B cell (primary cell): ENCODE results near the gene TPP2. TPM values are rescaled to one million over a fixed set of nuclear protein-coding genes. Genes with fewer than 3 reads are reported as not detected.
A peak's percentile ranks its signal among the peaks of the same experiment; 100 is the strongest.

Experiments
- ATAC-seq: fragments of 200-7000 bp; cut with Tn5 transposase; one replicate; pipeline ENCODE4 v1.10.0; 2021; ENCODE audit warnings: low read depth, mild to moderate bottlenecking, moderate number of reproducible peaks, moderate library complexity
- CTCF ChIA-PET: fragments of 350-600 bp; sonication (Branson Sonifier 250); formaldehyde crosslinking; loops from one replicate; lab custom pipeline; 2021; ENCODE audit warnings: antibody characterized with exemption, inconsistent platforms; lab: Charles Lee
- POLR2A ChIA-PET: fragments of 350-600 bp; sonication (Branson Sonifier 250); formaldehyde crosslinking; loops from one replicate; lab custom pipeline; 2021; ENCODE audit warnings: antibody characterized with exemption; lab: Charles Lee
- DNase-seq: peaks from one replicate; pipeline ENCODE4 v3.0.0; 2013
- H2AFZ ChIP-seq: 2 replicates; pipeline ENCODE4 v1.6.1; 2012; ENCODE audit warnings: mild to moderate bottlenecking, low read depth, low read length; ENCODE audit not compliant: insufficient read depth, poor library complexity, severe bottlenecking
- H3K27ac ChIP-seq, 2 donors: 1 replicate in 1 of 2; 2 replicates in 1 of 2; pipeline ENCODE4 v1.5.1; 2012 to 2013; ENCODE audit warnings: low read length in 2 of 2, mild to moderate bottlenecking in 2 of 2, moderate library complexity in 1 of 2
- H3K27me3 ChIP-seq, 4 experiments: fragments of 200-600 bp in 1 of 4; sonication (generic) in 1 of 4; replicated peaks in 1 of 4; 1 replicate in 2 of 4; 2 replicates in 2 of 4; pipeline versions ENCODE4 v1.6.1 to v1.7.0; 2013 to 2016; ENCODE audit warnings: low read length in 3 of 4, mild to moderate bottlenecking in 2 of 4, mixed read lengths in 1 of 4, moderate library complexity in 1 of 4; ENCODE audit not compliant: insufficient read depth in 4 of 4, control insufficient read depth in 3 of 4; ENCODE audit errors: control extremely low read depth in 1 of 4
- H3K36me3 ChIP-seq, 2 experiments: replicated peaks in 1 of 2; 1 replicate in 1 of 2; 2 replicates in 1 of 2; pipeline versions ENCODE4 v1.6.1 to v1.7.1; 2013; ENCODE audit warnings: low read length in 1 of 2; ENCODE audit not compliant: insufficient read depth in 2 of 2, control insufficient read depth in 1 of 2; ENCODE audit errors: control extremely low read depth in 1 of 2, extremely low read depth in 1 of 2
- H3K4me1 ChIP-seq, 2 donors: fragments of 200-600 bp in 1 of 2; sonication (generic) in 1 of 2; 1 replicate in 1 of 2; 2 replicates in 1 of 2; pipeline versions ENCODE4 v1.5.1 to v1.6.1; 2013 to 2017; ENCODE audit warnings: low read length in 2 of 2; ENCODE audit not compliant: control insufficient read depth in 2 of 2, insufficient read depth in 2 of 2
- H3K4me2 ChIP-seq: replicated peaks from 2 replicates; pipeline ENCODE3; 2012; ENCODE audit warnings: mild to moderate bottlenecking, low read depth, low read length; ENCODE audit not compliant: poor library complexity, severe bottlenecking
- H3K4me3 ChIP-seq, 5 experiments: fragments of 200-600 bp in 1 of 5; sonication (generic) in 1 of 5; 1 replicate in 3 of 5; 2 replicates in 2 of 5; pipeline versions ENCODE4 v1.5.1 to v1.7.0; 2011 to 2016; ENCODE audit warnings: low read length in 4 of 5, mild to moderate bottlenecking in 4 of 5, low read depth in 2 of 5, control low read depth in 1 of 5, moderate library complexity in 1 of 5; ENCODE audit not compliant: insufficient read depth in 1 of 5; ENCODE audit errors: control extremely low read depth in 1 of 5, extremely low read depth in 1 of 5
- H3K79me2 ChIP-seq: fragments of 200-600 bp; sonication (generic); one replicate; pipeline ENCODE4 v1.6.0; 2016; ENCODE audit warnings: low read length; ENCODE audit not compliant: control insufficient read depth, insufficient read depth
- H3K9ac ChIP-seq: fragments of 200-600 bp; sonication (generic); 2 replicates; pipeline ENCODE4 v1.6.1; 2017; ENCODE audit warnings: mild to moderate bottlenecking, low read length, moderate library complexity
- H3K9me3 ChIP-seq, 3 donors: one replicate each; pipeline versions ENCODE4 v1.6.1 to v1.7.1; 2013; ENCODE audit warnings: low read length in 2 of 3; ENCODE audit not compliant: control insufficient read depth in 2 of 3, insufficient read depth in 1 of 3; ENCODE audit errors: control extremely low read depth in 1 of 3
- H4K20me1 ChIP-seq: 2 replicates; pipeline ENCODE4 v1.6.0; 2012; ENCODE audit warnings: mild to moderate bottlenecking, low read length; ENCODE audit not compliant: insufficient read depth, control insufficient read depth, poor library complexity, severe bottlenecking
- H3K27ac Mint-ChIP-seq: one replicate; pipeline ENCODE4 v1.8.0; 2021; ENCODE audit warnings: mixed read lengths
- H3K27me3 Mint-ChIP-seq: one replicate; pipeline ENCODE4 v1.8.0; 2021; ENCODE audit warnings: mixed read lengths
- H3K4me1 Mint-ChIP-seq: one replicate; pipeline ENCODE4 v1.8.0; 2021; ENCODE audit warnings: mixed read lengths
- H3K4me3 Mint-ChIP-seq: one replicate; pipeline ENCODE4 v1.8.0; 2021; ENCODE audit warnings: mixed read lengths
- H3K9me3 Mint-ChIP-seq: one replicate; pipeline ENCODE4 v1.8.0; 2022; ENCODE audit warnings: mixed read lengths; ENCODE audit not compliant: insufficient read depth
- EZH2 ChIP-seq: IDR thresholded peaks from 2 replicates; pipeline ENCODE4 v1.6.1; 2012; ENCODE audit warnings: borderline replicate concordance, low read depth, mild to moderate bottlenecking, moderate library complexity, low read length; ENCODE audit not compliant: insufficient read depth, poor library complexity, severe bottlenecking
- WGBS: methylation state at CpG from one replicate; pipeline ENCODE4 v1.1.5; 2013; ENCODE audit warnings: missing lambda C conversion rate; ENCODE audit not compliant: insufficient coverage; 5-methylcytosine and 5-hydroxymethylcytosine counted together
- intact Hi-C: fragments of 100-400 bp; cut with micrococcal nuclease; formaldehyde crosslinking; loops from one replicate; pipeline ENCODE4 v1.10.0; 2022
- polyA minus RNA-seq: library from RNA; depleted of rRNA, polyadenylated mRNA; stranded (reverse); fragments of >200 nt; gene quantifications from 2 replicates; pipeline ENCODE4 v1.2.3, GENCODE V29; 2012
- polyA plus RNA-seq: library from polyadenylated mRNA; depleted of rRNA; stranded (reverse); fragments of >200 nt; gene quantifications from 2 replicates; pipeline ENCODE4 v1.2.3, GENCODE V29; 2012
- total RNA-seq, 2 donors: library from RNA; stranded (reverse); fragments of 120-200 nt in 1 of 2; gene quantifications; 1 replicate in 1 of 2; 2 replicates in 1 of 2; pipeline versions ENCODE4 v1.2.3 to v1.2.4, GENCODE V29; 2013 to 2022
- TF ChIP-seq, protein P1 (sequence below): fragments of 200-600 bp; IDR thresholded peaks from one replicate; pipeline ENCODE4 v1.8.0; 2022; ENCODE audit warnings: antibody characterized with exemption, mild to moderate bottlenecking

TPP2 gene
- total RNA-seq (51.1 and 56.6 TPM in 2 replicates), polyA plus RNA-seq (22.1 and 34.2 TPM in 2 replicates), polyA minus RNA-seq (13.3 and 17.6 TPM in 2 replicates)
- 53.9 TPM for total RNA-seq (2013)

DNA sequence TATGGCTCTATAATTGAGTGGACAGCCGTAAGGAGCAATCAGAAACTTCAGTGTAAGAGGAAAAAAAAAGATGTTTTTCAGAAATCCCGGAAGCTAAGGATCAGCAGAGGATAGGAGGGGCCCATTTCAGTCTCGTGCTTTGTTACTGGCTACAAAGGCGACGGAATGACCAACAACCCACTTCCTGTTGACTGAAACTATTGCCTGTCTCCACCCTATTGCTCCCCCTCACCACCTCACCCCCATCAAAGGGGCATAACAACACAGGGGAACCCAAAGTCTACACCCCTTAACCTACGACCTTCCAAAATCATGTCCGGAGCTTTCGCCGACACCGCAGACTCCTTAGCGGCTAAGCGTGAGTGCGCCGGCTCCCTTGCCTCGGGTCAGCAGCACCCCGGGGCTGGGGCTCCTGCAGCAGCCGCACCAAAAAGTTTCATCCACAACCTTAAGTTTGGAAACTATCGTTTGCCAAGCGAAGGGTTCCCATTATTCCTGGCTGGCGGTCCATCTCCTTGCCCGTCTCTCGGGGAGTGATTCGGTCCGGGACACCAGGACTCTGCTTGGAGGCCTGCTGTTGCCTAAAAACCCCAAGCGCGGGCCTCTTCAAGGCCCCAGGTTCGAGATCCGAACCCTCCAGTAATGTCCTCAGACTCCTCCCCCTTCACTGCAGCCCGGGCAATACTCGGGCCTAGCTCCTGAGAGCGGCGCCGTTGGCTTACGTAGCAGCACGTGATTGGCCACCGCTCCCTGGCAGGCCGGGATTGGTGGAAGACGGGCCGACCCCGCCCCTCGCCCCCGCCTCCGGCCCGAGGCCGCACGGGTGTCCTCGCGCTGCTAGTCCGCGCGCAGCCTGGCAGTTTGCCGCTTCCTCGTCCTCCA, at the start of gene TPP2:
Gene TPP2 (plus strand): TSS at position 840 of the 882 bp plus-strand sequence. CDS start 53 bp downstream, outside the sequence.
- Histone ChIP-seq H3K9me3 (no peaks in the 10 kb centered on the region), H3K4me1 (peaks cover 24 to 26% of the 10 kb centered on the region in 2 donors), H2AFZ (peak within 1 kb of the TSS; percentile 90), H3K36me3 (peaks cover 0 to 2% of the 10 kb centered on the region in 2 experiments), H3K9ac (peak within 1 kb of the TSS; percentile 96), H3K27me3 (no peaks in the 10 kb centered on the region), H3K79me2 (peaks cover 54% of the 10 kb centered on the region), H3K4me2 (peak within 1 kb of the TSS; percentile 87), H3K27ac (peak within 1 kb of the TSS; percentile 97 to 100), H4K20me1 (peaks cover 17% of the 10 kb centered on the region), H3K4me3 (peak within 1 kb of the TSS; percentile 83 to 99 (median 91))
- H3K27ac Mint-ChIP-seq = peak within 1 kb of the TSS; percentile 100
- ATAC-seq (peak; percentile 89), DNase-seq (peak; percentile 97)
- ChIA-PET CTCF (interaction anchor here (0.7 to 4.7 kb wide), 9 partner anchors 10 to 274 kb away, joined by 3 to 43 read pairs (median 5); partner anchors contain the start of gene ERCC5), POLR2A (interaction anchor here (0.8 to 5.7 kb wide), 6 partner anchors 11 to 249 kb away, joined by 3 to 116 read pairs (median 8); partner anchors contain the start of genes ERCC5 and TEX30)
- TF ChIP-seq, protein P1, sequence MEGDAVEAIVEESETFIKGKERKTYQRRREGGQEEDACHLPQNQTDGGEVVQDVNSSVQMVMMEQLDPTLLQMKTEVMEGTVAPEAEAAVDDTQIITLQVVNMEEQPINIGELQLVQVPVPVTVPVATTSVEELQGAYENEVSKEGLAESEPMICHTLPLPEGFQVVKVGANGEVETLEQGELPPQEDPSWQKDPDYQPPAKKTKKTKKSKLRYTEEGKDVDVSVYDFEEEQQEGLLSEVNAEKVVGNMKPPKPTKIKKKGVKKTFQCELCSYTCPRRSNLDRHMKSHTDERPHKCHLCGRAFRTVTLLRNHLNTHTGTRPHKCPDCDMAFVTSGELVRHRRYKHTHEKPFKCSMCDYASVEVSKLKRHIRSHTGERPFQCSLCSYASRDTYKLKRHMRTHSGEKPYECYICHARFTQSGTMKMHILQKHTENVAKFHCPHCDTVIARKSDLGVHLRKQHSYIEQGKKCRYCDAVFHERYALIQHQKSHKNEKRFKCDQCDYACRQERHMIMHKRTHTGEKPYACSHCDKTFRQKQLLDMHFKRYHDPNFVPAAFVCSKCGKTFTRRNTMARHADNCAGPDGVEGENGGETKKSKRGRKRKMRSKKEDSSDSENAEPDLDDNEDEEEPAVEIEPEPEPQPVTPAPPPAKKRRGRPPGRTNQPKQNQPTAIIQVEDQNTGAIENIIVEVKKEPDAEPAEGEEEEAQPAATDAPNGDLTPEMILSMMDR = no peak
- TF ChIP-seq EZH2 = no peak
- peak within 1 kb of the TSS; percentile 100 for H3K4me3 Mint-ChIP-seq
- no peaks in the 10 kb centered on the region for H3K9me3 Mint-ChIP-seq
- no peaks in the 10 kb centered on the region for H3K27me3 Mint-ChIP-seq
- H3K4me1 Mint-ChIP-seq = peaks cover 63% of the 10 kb centered on the region
- intact Hi-C loops = loop anchor here (1.0 to 2.0 kb wide), 5 partner anchors 16 to 249 kb away; partner anchors contain the start of gene TEX30
- 0% methylated on average over 53 of the region's 53 CpGs for WGBS

DNA sequence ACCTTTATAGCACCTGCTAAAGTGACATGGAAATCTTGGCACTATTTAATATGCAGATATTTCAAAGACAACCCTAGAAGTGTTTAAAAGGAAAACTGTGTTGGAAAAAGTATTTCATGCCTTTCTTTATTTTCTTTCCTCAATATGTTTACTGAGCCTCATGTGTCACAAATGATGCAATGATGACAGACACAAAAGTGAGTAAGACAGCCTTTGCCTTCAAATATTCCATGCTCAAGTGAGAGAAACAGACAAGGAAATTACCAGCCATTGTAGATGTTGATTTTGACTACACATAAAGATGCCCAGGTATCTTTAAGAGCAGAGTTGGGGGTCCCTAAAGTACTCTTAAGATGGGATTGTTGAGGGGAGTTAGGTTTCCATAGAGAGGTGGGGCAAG, 48.0 kb upstream of the TPP2 start:
- H3K9me3 ChIP-seq = no peaks in the 10 kb centered on the region
- no peak overlapping the region for H3K4me3 ChIP-seq
- H3K9me3 Mint-ChIP-seq = no peaks in the 10 kb centered on the region
- no peak for TF ChIP-seq EZH2
- TF ChIP-seq, protein P1 = no peak
- no peak overlapping the region for H3K9ac ChIP-seq
- ChIA-PET POLR2A (no interaction called here), CTCF (no interaction called here)
- H3K36me3 ChIP-seq = no peaks in the 10 kb centered on the region
- no peaks in the 10 kb centered on the region for H3K4me1 Mint-ChIP-seq
- no peak overlapping the region for H3K27ac Mint-ChIP-seq
- H3K4me3 Mint-ChIP-seq = no peak overlapping the region
- no peak for DNase-seq
- no peak overlapping the region for H3K27ac ChIP-seq
- no peak for ATAC-seq
- H3K79me2 ChIP-seq = no peaks in the 10 kb centered on the region
- H3K4me2 ChIP-seq = no peak overlapping the region
- H2AFZ ChIP-seq = no peak overlapping the region
- no peaks in the 10 kb centered on the region for H4K20me1 ChIP-seq
- no peaks in the 10 kb centered on the region for H3K4me1 ChIP-seq
- H3K27me3 Mint-ChIP-seq = peaks cover 8% of the 10 kb centered on the region
- H3K27me3 ChIP-seq = peaks cover 0 to 3% (median 0%) of the 10 kb centered on the region in 4 experiments
- intact Hi-C loops = no loop called here
